Lower lobe of right lung (tissue), 2 donors: ENCODE measurements around the gene CCNF. TPM values are rescaled to one million over a fixed set of nuclear protein-coding genes. Genes with fewer than 3 reads are reported as not detected.
A peak's percentile ranks its signal among the peaks of the same experiment; 100 is the strongest.

Experiments used
- ATAC-seq, 2 donors: fragments of 200-7000 bp; cut with Tn5 transposase; one replicate each; pipeline ENCODE4 v1.9.1; 2020 to 2022; ENCODE audit warnings: mild to moderate bottlenecking in 2 of 2, moderate library complexity in 2 of 2
- DNase-seq: peaks from one replicate; pipeline ENCODE4 v3.0.0-alpha.2; 2020
- H3K27ac ChIP-seq: fragments of 200-600 bp; one replicate; pipeline ENCODE4 v1.8.0; 2022
- H3K27me3 ChIP-seq: fragments of 200-600 bp; one replicate; pipeline ENCODE4 v1.8.0; 2022; ENCODE audit warnings: low read depth
- H3K36me3 ChIP-seq: fragments of 200-600 bp; one replicate; pipeline ENCODE4 v1.8.0; 2022; ENCODE audit warnings: mild to moderate bottlenecking
- H3K4me1 ChIP-seq: fragments of 200-600 bp; one replicate; pipeline ENCODE4 v1.8.0; 2022
- H3K4me3 ChIP-seq: fragments of 200-600 bp; one replicate; pipeline ENCODE4 v1.8.0; 2022; ENCODE audit warnings: mild to moderate bottlenecking
- H3K9me3 ChIP-seq: fragments of 200-600 bp; one replicate; pipeline ENCODE4 v1.8.0; 2022
- intact Hi-C: fragments of 100-400 bp; cut with DNase I; formaldehyde crosslinking; loops from one replicate; pipeline ENCODE4 v1.11.0; 2022
- total RNA-seq: library from RNA; stranded (reverse); fragmentation: NEBNext Ultra II Directional; extraction: Animal tissue kit (Norgen Biotek cat#: 25700); gene quantifications from one replicate; pipeline ENCODE4 v1.2.1, GENCODE V29; 2021
- TF ChIP-seq, protein P1 (sequence below): fragments of 200-600 bp; IDR thresholded peaks from one replicate; pipeline ENCODE4 v1.8.0; 2022; ENCODE audit warnings: antibody characterized with exemption, mild to moderate bottlenecking
- donor health status: DM: no; HTN: yes; CAD: no; lungs with severe emphysema.

CCNF gene
- total RNA-seq, 1 donor from 2014 or later, result 3.4 TPM

DNA sequence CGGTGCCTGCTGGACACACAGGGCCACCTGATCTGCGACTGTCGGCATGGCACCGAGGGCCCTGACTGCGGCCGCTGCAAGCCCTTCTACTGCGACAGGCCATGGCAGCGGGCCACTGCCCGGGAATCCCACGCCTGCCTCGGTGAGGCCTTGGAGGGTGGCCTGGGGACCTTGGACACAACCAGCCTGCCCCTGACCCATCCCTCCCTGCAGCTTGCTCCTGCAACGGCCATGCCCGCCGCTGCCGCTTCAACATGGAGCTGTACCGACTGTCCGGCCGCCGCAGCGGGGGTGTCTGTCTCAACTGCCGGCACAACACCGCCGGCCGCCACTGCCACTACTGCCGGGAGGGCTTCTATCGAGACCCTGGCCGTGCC lies 43.2 kb downstream of the CCNF start:
- DNase-seq (no peak), ATAC-seq (no peak)
- TF ChIP-seq, protein P1, sequence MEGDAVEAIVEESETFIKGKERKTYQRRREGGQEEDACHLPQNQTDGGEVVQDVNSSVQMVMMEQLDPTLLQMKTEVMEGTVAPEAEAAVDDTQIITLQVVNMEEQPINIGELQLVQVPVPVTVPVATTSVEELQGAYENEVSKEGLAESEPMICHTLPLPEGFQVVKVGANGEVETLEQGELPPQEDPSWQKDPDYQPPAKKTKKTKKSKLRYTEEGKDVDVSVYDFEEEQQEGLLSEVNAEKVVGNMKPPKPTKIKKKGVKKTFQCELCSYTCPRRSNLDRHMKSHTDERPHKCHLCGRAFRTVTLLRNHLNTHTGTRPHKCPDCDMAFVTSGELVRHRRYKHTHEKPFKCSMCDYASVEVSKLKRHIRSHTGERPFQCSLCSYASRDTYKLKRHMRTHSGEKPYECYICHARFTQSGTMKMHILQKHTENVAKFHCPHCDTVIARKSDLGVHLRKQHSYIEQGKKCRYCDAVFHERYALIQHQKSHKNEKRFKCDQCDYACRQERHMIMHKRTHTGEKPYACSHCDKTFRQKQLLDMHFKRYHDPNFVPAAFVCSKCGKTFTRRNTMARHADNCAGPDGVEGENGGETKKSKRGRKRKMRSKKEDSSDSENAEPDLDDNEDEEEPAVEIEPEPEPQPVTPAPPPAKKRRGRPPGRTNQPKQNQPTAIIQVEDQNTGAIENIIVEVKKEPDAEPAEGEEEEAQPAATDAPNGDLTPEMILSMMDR, result no peak
- no peak overlapping the region for H3K4me3 ChIP-seq
- H3K27ac ChIP-seq, result no peak overlapping the region
- H3K27me3 ChIP-seq, result peaks cover 56% of the 10 kb centered on the region
- no peaks in the 10 kb centered on the region for H3K9me3 ChIP-seq
- no peaks in the 10 kb centered on the region for H3K36me3 ChIP-seq
- H3K4me1 ChIP-seq, result peaks cover 58% of the 10 kb centered on the region
- intact Hi-C loops, result no loop called here

DNA sequence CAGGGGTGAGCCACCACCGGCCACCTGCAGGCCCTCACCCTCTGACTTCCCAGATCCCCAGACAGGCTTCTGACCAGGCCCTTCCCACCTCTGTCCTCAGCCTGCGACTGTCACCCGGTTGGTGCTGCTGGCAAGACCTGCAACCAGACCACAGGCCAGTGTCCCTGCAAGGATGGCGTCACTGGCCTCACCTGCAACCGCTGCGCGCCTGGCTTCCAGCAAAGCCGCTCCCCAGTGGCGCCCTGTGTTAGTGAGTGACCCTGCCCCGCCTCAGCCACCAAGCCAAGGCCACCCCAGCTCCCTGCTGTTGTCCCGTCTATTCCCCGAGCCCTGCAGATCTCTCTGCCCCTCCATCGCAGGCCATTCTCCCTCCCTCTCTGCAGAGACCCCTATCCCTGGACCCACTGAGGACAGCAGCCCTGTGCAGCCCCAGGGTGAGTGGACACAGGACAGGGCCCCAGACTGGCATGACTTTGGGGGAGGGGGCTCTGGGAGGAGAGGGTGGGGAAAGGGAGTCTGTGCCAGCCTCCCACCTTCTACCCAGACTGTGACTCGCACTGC lies 43.7 kb downstream of the CCNF start:
- TF ChIP-seq, protein P1, result no peak
- peak overlapping the region; percentile 84 for H3K4me3 ChIP-seq
- ATAC-seq (no peak), DNase-seq (no peak)
- H3K27ac ChIP-seq, result no peak overlapping the region
- no peaks in the 10 kb centered on the region for H3K36me3 ChIP-seq
- peaks cover 53% of the 10 kb centered on the region for H3K4me1 ChIP-seq
- H3K9me3 ChIP-seq, result no peaks in the 10 kb centered on the region
- intact Hi-C loops, result no loop called here
- H3K27me3 ChIP-seq, result peaks cover 52% of the 10 kb centered on the region

DNA sequence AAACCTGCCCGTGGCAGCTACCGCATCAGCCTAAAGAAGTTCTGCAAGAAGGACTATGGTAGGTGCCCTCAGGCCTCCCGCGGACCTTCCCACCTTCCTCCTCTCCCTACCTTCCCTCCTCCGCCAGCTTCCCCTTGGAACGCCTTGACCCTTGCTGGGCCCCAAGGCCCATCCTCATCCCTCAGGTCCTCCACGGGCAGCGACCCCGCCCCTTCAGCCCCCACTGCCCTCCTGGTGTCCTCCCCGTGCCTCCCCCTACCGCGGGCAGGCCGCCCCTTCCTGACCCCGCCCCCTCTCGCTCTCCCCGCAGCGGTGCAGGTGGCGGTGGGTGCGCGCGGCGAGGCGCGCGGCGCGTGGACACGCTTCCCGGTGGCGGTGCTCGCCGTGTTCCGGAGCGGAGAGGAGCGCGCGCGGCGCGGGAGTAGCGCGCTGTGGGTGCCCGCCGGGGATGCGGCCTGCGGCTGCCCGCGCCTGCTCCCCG lies 44.2 kb downstream of the CCNF start:
- intact Hi-C loops, result no loop called here
- Histone ChIP-seq H3K4me3 (peak overlapping the region; percentile 84), H3K27ac (no peak overlapping the region), H3K4me1 (peaks cover 48% of the 10 kb centered on the region), H3K36me3 (no peaks in the 10 kb centered on the region), H3K27me3 (peaks cover 47% of the 10 kb centered on the region), H3K9me3 (no peaks in the 10 kb centered on the region)
- ATAC-seq (no peak), DNase-seq (no peak)
- TF ChIP-seq, protein P1, result no peak

DNA sequence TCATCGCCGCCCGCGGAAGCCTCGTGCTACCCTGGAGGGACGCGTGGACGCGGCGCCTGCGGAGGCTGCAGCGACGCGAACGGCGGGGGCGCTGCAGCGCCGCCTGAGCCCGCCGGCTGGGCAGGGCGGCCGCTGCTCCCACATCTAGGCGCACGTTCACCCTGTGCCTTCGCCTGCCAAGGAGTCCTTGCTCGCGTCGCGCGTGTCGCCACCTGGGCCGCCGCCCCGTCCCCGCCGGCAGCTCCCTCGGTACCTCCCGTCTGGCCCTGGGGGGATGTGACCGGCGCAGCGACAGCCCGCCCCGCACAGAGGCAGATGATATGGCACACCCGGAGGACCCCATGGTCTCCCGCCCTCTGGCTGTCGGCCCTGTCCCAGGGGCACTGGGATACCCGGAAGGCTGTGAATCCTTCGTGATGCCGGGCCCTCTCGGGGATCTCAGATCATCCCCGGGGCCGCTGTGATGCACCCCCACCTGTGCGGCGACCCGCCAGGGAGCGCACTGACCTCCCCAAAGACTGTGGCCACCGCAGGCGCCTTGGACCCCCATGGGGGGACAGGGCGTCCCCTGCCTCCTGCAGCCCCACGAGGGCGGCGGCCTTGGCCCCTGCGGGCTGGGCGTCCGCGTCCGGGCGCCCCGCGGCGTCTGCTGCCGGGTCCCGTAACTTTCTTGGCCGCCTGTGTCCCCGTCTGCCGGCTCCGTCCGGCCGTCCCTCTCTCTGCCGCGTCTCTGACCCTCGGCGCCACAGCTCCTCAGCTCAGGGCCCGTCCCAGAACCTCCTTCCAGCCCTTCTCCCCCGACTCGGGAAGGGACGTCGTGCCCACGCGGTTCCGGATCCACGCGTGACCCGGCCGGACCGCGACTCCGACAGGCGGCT lies 45.0 kb downstream of the CCNF start:
- intact Hi-C loops, result no loop called here
- peak; percentile 69 for DNase-seq
- peaks cover 40% of the 10 kb centered on the region for H3K4me1 ChIP-seq
- peaks cover 39% of the 10 kb centered on the region for H3K27me3 ChIP-seq
- H3K9me3 ChIP-seq, result no peaks in the 10 kb centered on the region
- TF ChIP-seq, protein P1, result peak; percentile 45
- peak; percentile 74 to 76 for ATAC-seq
- H3K4me3 ChIP-seq, result peak overlapping the region; percentile 84
- no peaks in the 10 kb centered on the region for H3K36me3 ChIP-seq
- H3K27ac ChIP-seq, result peak overlapping the region; percentile 84

DNA sequence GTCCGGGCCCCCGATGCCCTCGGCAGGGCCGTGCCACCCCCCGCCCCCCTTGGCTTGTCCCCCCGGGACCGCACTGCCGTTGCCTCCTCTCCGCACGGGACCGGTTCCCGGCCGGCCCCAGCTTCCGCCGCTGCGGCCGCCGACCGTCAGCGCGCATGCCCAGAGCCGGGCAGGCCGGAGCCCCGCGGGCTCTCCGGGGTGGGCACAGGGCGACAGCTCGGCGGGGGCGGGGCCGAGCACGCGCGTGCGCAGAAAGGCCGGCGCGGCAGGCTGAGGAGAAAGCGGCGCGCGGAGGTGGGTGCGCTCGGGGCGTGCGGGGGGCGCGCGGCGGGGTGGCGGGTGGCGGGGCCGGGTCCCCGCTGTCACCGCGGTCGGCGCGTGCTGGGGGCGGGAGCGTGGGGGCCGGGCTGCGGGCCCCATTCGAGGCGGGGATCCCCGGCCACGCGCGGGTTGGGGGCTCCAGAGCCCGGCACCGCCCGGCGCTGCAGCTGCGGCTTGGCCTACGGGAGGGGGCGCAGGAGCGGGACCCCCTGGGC lies 45.7 kb downstream of the CCNF start, which contains the start of gene TBC1D24:
Gene TBC1D24, plus strand, starts transcription at position 251 of the 536 bp plus-strand sequence. CDS start 21,022 bp downstream, outside the sequence.
- H3K9me3 ChIP-seq, result no peaks in the 10 kb centered on the region
- TF ChIP-seq, protein P1, result no peak
- peak within 1 kb of the TSS; percentile 84 for H3K4me3 ChIP-seq
- intact Hi-C loops, result no loop called here
- peak within 1 kb of the TSS; percentile 84 for H3K27ac ChIP-seq
- H3K27me3 ChIP-seq, result peaks cover 32% of the 10 kb centered on the region
- no peaks in the 10 kb centered on the region for H3K36me3 ChIP-seq
- peaks cover 34% of the 10 kb centered on the region for H3K4me1 ChIP-seq
- ATAC-seq, result peak; percentile 91 to 94
- peak; percentile 89 for DNase-seq
